PFSK-1 (cell line): Measurements from ENCODE around the gene NPHS1.

Source experiments
- FOXP2 ChIP-seq: optimal IDR thresholded peaks from 2 replicates; pipeline ENCODE3; 2011; ENCODE audit warnings: borderline replicate concordance, control low read depth, inconsistent platforms; ENCODE audit not compliant: insufficient read depth; ENCODE audit errors: extremely low read length, extremely low read depth
- POLR2AphosphoS5 ChIP-seq: IDR thresholded peaks from 2 replicates; pipeline ENCODE4 v1.6.1; 2012; ENCODE audit warnings: low read depth, mild to moderate bottlenecking, control low read depth, low read length, moderate library complexity
- REST ChIP-seq, 2 experiments: IDR thresholded peaks; 2 replicates each; pipeline versions ENCODE4 v1.6.1 to v1.8.0; 2011 to 2012; ENCODE audit warnings: low read depth in 2 of 2, low read length in 2 of 2, control low read depth in 1 of 2, inconsistent platforms in 1 of 2, mild to moderate bottlenecking in 1 of 2, moderate library complexity in 1 of 2; ENCODE audit not compliant: insufficient read depth in 1 of 2
- SIN3A ChIP-seq: IDR thresholded peaks from 2 replicates; pipeline ENCODE4 v1.6.1; 2012; ENCODE audit warnings: mild to moderate bottlenecking, low read length, moderate library complexity, borderline replicate concordance; ENCODE audit not compliant: insufficient read depth
- TAF1 ChIP-seq: IDR thresholded peaks from 2 replicates; pipeline ENCODE4 v1.6.1; 2012; ENCODE audit warnings: low read length, control low read depth, borderline replicate concordance; ENCODE audit not compliant: insufficient read depth

The NPHS1 gene

GRCh38 chr19:35789195-35789977 lies 62.9 kb downstream of the NPHS1 start:
- TF ChIP-seq TAF1, result no peak
- TF ChIP-seq POLR2AphosphoS5, result no peak
- no peak for TF ChIP-seq SIN3A
- no peak for TF ChIP-seq FOXP2
- no peak for TF ChIP-seq REST (IDR thresholded peaks at IDR 0.05; ENCODE audit: insufficient read depth in 1 of 2, low read depth in 2 of 2, low read length in 2 of 2)

DNA sequence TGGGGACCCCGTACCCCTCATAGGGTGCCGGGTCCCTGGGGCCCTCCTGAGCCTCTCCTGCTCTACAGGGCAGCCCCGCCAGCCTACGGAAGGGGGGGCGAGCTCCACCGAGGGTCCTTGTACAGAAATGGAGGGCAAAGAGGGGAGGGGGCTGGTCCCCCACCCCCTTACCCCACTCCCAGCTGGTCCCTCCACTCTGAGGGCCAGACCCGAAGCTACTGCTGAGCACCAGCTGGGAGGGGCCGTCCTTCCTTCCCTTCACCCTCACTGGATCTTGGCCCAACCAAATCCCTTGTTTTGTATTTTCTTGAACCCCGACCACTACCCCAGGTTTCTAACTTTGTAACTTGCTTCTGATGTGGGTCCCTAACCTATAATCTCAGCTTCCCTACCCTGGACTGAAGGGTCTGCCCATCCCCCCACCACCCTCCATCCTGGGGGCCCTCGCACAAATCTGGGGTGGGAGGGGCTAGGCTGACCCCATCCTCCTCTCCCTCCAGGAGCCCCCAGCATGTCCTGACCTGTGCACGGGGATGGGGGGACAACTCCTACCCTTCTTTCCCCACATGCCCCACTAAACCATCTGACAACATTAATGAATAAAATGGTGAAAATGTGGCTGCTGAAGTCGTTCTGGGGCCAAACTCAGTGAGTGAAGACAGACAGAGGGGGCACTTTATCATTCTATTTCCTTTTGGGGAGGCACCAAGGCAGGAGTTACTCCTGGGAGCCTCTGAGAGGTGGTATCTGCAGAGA lies 63.9 kb downstream of the NPHS1 start:
- TF ChIP-seq FOXP2 (no peak), SIN3A (no peak), REST (IDR thresholded peaks at IDR 0.05; ENCODE audit: insufficient read depth in 1 of 2, low read depth in 2 of 2, low read length in 2 of 2) (no peak), POLR2AphosphoS5 (no peak), TAF1 (no peak)

- TF ChIP-seq REST (IDR thresholded peaks at IDR 0.05; ENCODE audit: insufficient read depth in 1 of 2, low read depth in 2 of 2, low read length in 2 of 2), result no peak
These were observed 65.0 kb downstream of the NPHS1 start for GRCh38 chr19:35787227-35787799.

GRCh38 chr19:35786299-35787160 lies 65.8 kb downstream of the NPHS1 start:
- TF ChIP-seq REST (IDR thresholded peaks at IDR 0.05; ENCODE audit: insufficient read depth in 1 of 2, low read depth in 2 of 2, low read length in 2 of 2) (no peak), FOXP2 (no peak)
